ENCODE measurements around the gene STKLD1.
"Not testable (repeated sequence)": the region's sequence is repeated elsewhere in the genome, so short reads cannot be mapped to it uniquely, and the experiment has no call there.

STKLD1 gene

DNA sequence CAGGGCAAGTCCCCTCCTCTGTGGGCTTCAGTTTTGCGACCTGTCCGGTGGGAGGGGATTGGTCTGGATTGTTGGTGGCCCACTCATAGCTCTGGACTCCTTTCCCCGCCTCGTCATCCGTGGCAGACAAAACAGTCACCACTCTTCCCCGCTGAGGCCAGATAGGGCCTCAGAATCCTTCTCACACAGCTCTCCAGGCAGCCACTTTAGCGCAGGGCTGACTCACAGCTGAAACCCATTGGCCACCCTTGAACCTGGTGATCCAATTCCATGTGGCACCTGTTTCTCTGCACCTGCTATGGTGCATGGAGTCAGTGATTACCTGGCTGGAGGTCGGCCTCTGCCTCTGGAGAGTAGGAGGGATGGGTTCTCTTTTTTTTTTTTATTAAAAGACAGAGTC is 67.8 kb downstream of the STKLD1 start:
- DNase-seq (ENCODE audit: low read depth), result no peak

DNA sequence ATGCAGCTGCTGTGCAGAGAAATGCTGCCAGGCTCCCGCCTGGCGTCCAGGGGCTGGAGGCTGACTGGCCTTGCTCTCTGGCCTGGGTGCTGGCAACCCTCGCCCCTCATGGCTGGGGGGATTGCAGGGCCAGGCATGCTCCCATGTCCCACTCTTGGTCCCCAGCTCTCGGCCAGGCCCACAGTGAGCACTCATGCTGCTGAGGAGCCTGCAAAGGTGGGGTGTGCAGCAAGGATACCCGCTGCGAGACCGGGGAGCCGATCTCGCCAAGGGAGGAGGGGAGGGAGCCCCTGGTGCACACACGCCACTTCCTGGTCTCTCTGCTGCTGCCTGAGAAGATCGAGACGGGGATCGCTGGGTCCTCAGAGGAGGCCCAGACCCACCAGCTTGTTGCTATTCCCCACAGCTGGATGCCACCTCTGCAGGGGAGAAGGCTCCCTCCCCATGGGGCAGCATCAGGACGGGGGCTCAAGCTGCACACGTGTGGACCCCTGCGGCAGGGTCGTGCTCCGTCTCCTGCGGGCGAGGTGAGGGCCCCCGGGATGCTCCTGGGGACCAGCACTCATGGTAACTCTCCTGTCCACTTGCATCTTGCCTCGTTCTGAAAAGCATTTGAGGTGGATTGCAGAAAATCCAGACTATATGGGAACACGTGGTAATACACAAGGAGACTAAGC is 69.3 kb downstream of the STKLD1 start:
- DNase-seq (ENCODE audit: low read depth), result no peak

- no peak for DNase-seq (ENCODE audit: low read depth)
Measured at GRCh38 chr9:133448487-133448972, 72.4 kb downstream of the STKLD1 start.

DNA sequence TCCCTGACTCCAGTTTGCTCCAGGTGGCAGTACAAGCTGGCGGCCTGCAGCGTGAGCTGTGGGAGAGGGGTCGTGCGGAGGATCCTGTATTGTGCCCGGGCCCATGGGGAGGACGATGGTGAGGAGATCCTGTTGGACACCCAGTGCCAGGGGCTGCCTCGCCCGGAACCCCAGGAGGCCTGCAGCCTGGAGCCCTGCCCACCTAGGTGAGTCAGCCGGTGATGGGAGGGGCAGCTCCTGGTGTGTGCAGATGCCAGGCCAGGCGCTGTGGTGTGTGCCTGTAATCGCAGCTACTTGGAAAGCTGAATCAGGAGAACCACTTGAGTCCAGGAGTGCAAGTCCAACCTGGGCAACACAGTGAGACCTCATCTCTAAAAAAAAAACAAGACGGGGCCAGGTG is 73.6 kb downstream of the STKLD1 start:
- no peak for DNase-seq (ENCODE audit: low read depth)

DNA sequence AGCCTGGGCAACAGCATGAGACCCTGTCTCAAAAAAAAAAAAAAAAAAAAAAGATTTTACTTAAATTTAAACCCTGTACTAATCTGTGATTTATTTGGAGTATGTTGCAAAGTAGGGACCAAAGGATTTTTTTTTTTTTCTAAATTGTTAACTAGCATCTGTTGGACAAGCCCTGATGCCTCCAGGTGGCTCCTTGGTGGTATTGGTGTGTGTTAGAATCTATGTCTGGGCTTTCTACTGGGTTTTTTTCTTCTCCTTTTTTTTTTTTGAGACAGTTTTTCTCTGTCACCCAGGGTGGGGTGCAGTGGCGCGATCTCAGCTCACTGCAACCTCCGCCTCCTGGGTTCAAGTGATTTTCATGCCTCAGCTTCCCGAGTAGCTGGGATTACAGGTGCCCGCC is 75.7 kb downstream of the STKLD1 start:
- DNase-seq (ENCODE audit: low read depth), result not testable (repeated sequence)

DNA sequence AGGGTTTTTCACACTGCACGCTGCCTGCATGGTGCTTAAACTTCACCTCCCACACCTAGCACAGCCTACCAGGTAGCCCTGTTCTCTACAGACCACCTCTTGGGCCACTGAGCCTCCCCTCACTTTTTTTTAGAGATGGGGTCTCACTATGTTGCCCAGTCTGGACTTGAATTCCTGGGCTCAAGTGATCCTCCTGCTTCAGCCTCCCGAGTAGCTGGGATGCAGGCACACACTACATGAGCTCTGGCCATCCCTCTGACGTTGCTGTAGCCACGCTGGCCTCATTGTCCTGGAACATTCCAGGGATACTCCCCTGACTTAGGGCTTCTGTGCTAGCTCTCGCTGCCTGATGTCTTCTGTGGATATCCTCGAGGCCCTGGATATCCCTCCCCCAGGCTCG is 76.4 kb downstream of the STKLD1 start:
- DNase-seq (ENCODE audit: low read depth), result no peak

GRCh38 chr9:133453651-133454050 is 77.5 kb downstream of the STKLD1 start:
- DNase-seq (ENCODE audit: low read depth), result no peak

DNA sequence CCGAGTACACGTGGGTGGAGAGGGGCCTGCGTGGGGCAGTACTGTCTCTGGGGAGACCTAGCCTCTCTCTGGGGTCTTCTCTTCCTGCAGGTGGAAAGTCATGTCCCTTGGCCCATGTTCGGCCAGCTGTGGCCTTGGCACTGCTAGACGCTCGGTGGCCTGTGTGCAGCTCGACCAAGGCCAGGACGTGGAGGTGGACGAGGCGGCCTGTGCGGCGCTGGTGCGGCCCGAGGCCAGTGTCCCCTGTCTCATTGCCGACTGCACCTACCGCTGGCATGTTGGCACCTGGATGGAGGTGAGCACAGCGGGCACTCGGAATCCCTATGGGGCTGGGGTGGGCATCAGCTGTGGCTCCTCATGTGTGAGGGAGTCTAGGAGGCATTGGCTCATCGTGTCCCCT is 78.2 kb downstream of the STKLD1 start:
- DNase-seq (ENCODE audit: low read depth), result no peak

DNA sequence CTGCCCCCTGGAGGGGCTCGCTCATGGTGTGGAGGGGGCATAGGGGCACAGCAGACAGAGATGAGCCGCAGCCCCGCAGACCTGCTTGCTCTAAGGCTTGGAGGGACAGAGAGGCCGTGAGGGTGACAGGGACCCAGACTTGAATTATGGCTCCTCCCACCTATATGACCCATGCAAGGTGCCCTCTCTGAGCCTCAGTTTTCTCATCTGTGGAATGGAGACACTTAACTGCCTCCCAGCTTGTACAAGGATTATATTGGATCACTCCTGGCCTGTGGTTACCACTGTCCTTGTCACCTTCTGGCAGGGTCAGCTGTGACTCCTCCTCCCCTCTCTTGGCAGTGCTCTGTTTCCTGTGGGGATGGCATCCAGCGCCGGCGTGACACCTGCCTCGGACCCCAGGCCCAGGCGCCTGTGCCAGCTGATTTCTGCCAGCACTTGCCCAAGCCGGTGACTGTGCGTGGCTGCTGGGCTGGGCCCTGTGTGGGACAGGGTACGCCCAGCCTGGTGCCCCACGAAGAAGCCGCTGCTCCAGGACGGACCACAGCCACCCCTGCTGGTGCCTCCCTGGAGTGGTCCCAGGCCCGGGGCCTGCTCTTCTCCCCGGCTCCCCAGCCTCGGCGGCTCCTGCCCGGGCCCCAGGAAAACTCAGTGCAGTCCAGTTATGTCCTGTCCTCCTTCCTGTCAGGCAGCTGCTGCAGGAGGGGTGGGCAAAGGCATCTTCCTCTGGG is 78.9 kb downstream of the STKLD1 start:
- no peak for DNase-seq (ENCODE audit: low read depth)
